HG03439 (cell line): ENCODE results near the gene MEIS3.
"Not testable (repeated sequence)": the region's sequence is repeated elsewhere in the genome, so short reads cannot be mapped to it uniquely, and the experiment has no call there.

Experiments
- ATAC-seq: cut with Tn5 transposase; IDR thresholded peaks from one replicate; pipeline ENCODE4 v1.9.1; 2021; ENCODE audit warnings: mild to moderate bottlenecking, moderate library complexity; ENCODE audit not compliant: unreplicated experiment

The MEIS3 gene

GRCh38 chr19:47365455-47365854, 53.9 kb downstream of the MEIS3 start:
- not testable (repeated sequence) for ATAC-seq

GRCh38 chr19:47363758-47364531, 55.4 kb downstream of the MEIS3 start:
- no peak for ATAC-seq

- ATAC-seq, result no peak
These were observed 57.0 kb downstream of the MEIS3 start for GRCh38 chr19:47362321-47362720.

- ATAC-seq, result no peak
These were observed 60.4 kb downstream of the MEIS3 start for GRCh38 chr19:47358936-47359335.

GRCh38 chr19:47357788-47358680, 61.3 kb downstream of the MEIS3 start:
- ATAC-seq, result no peak

GRCh38 chr19:47356900-47357299, 62.4 kb downstream of the MEIS3 start:
- ATAC-seq, result no peak

- ATAC-seq, result no peak
These were observed 66.0 kb downstream of the MEIS3 start for GRCh38 chr19:47353307-47353712.
